GM12873 (cell line): ENCODE measurements around the gene ELOVL5.

Experiments
- CTCF ChIP-seq: IDR thresholded peaks from 2 replicates; pipeline ENCODE4 v1.5.1; 2012; ENCODE audit warnings: low read depth, mild to moderate bottlenecking, moderate library complexity, low read length, control low read depth; ENCODE audit not compliant: insufficient read depth; ENCODE audit errors: missing control alignments

The ELOVL5 gene

GRCh38 chr6:53315086-53315724, 33.5 kb downstream of the ELOVL5 start:
- no peak for TF ChIP-seq CTCF

GRCh38 chr6:53313784-53314400, 34.9 kb downstream of the ELOVL5 start:
- no peak for TF ChIP-seq CTCF

- no peak for TF ChIP-seq CTCF
Measured at GRCh38 chr6:53312355-53312754, 36.4 kb downstream of the ELOVL5 start.

- no peak for TF ChIP-seq CTCF
Measured at GRCh38 chr6:53311586-53311935, 37.2 kb downstream of the ELOVL5 start.

- TF ChIP-seq CTCF, result no peak
Measured at GRCh38 chr6:53310771-53311585, 37.8 kb downstream of the ELOVL5 start.

- TF ChIP-seq CTCF, result no peak
Measured at GRCh38 chr6:53309901-53310300, 38.8 kb downstream of the ELOVL5 start.

GRCh38 chr6:53309059-53309900, 39.5 kb downstream of the ELOVL5 start:
- TF ChIP-seq CTCF, result no peak
